Peyer's patch (tissue), 4 donors: ENCODE data around the gene PABPC5.
A peak's percentile ranks its signal among the peaks of the same experiment; 100 is the strongest.

Experiments
- CTCF ChIP-seq, 6 experiments: fragments of 450-650 bp in 4 of 6; fragments of 200-600 bp in 2 of 6; sonication (generic) in 1 of 6; IDR thresholded peaks; one replicate each; pipeline ENCODE4 v1.5.1; 2017 to 2019; ENCODE audit warnings: antibody characterized with exemption in 6 of 6, mild to moderate bottlenecking in 3 of 6, moderate library complexity in 1 of 6
- POLR2A ChIP-seq, 2 donors: fragments of 450-650 bp; IDR thresholded peaks; one replicate each; pipeline ENCODE4 v1.5.1; 2017; ENCODE audit warnings: antibody characterized with exemption in 2 of 2, mild to moderate bottlenecking in 2 of 2, moderate library complexity in 2 of 2

GRCh38 chrX:91414713-91415112, 19.9 kb upstream of the PABPC5 start:
- peak in 1 of 6 experiments; percentile 8 for TF ChIP-seq CTCF (IDR thresholded peaks at IDR 0.05)
- no peak for TF ChIP-seq POLR2A (IDR thresholded peaks at IDR 0.05)
